Heart right ventricle (tissue), 16 donors: ENCODE measurements around the gene NCCRP1. TPM values are rescaled to one million over a fixed set of nuclear protein-coding genes. Genes with fewer than 3 reads are reported as not detected.
"Not testable (repeated sequence)": the region's sequence is repeated elsewhere in the genome, so short reads cannot be mapped to it uniquely, and the experiment has no call there.

Source experiments
- ATAC-seq, 8 donors: fragments of 200-7000 bp; cut with Tn5 transposase; one replicate each; pipeline ENCODE4 v1.9.1; 2020; ENCODE audit warnings: mild to moderate bottlenecking in 8 of 8, moderate library complexity in 8 of 8, moderate number of reproducible peaks in 1 of 8
- DNase-seq, 2 donors: peaks; one replicate each; pipeline ENCODE4 v3.0.0-alpha.2; 2020
- H3K27ac ChIP-seq, 10 donors: fragments of 200-600 bp; sonication (generic) in 2 of 10; one replicate each; pipeline versions ENCODE4 v1.5.0 to v1.8.0; 2020 to 2022; ENCODE audit warnings: mild to moderate bottlenecking in 3 of 10
- H3K27me3 ChIP-seq, 7 donors: fragments of 200-600 bp; one replicate each; pipeline ENCODE4 v1.8.0; 2021 to 2022; ENCODE audit warnings: mild to moderate bottlenecking in 2 of 7
- H3K36me3 ChIP-seq, 9 donors: fragments of 200-600 bp; sonication (generic) in 1 of 9; one replicate each; pipeline versions ENCODE4 v1.5.0 to v1.8.0; 2020 to 2022; ENCODE audit warnings: mild to moderate bottlenecking in 2 of 9
- H3K4me1 ChIP-seq, 9 donors: fragments of 200-600 bp; sonication (generic) in 1 of 9; one replicate each; pipeline versions ENCODE4 v1.5.0 to v1.8.0; 2020 to 2022; ENCODE audit warnings: mild to moderate bottlenecking in 4 of 9
- H3K4me3 ChIP-seq, 10 donors: fragments of 200-600 bp; sonication (generic) in 2 of 10; one replicate each; pipeline versions ENCODE4 v1.5.0 to v1.8.0; 2020 to 2022; ENCODE audit warnings: mild to moderate bottlenecking in 7 of 10, moderate library complexity in 2 of 10
- H3K9me3 ChIP-seq, 11 donors: fragments of 200-600 bp in 10 of 11; sonication (generic) in 2 of 11; one replicate each; pipeline versions ENCODE4 v1.5.0 to v1.8.0; 2013 to 2022; ENCODE audit warnings: mild to moderate bottlenecking in 2 of 11, control low read depth in 1 of 11, moderate library complexity in 1 of 11
- WGBS, 2 donors: extraction: QIAGEN DNeasy Blood & Tissue Kit; methylation state at CpG; one replicate each; pipeline ENCODE4 v1.1.7; 2013; ENCODE audit warnings: inconsistent platforms in 1 of 2; 5-methylcytosine and 5-hydroxymethylcytosine counted together
- intact Hi-C, 10 donors: fragments of 100-400 bp; cut with DNase I; formaldehyde crosslinking; loops; one replicate each; pipeline versions ENCODE4 v1.11.1 to v1.14.2; 2022
- polyA plus RNA-seq, 2 donors: library from polyadenylated mRNA; stranded (reverse); fragments of 200-250 nt; gene quantifications; one replicate each; pipeline ENCODE4 v1.2.3, GENCODE V29; 2013
- total RNA-seq, 10 donors: library from RNA; stranded (reverse); fragmentation: NEBNext Ultra II Directional in 3 of 10; extraction: Animal tissue kit (Norgen Biotek cat#: 25700) in 3 of 10; gene quantifications; one replicate each; pipeline versions ENCODE4 v1.2.1 to v1.2.4, GENCODE V29; 2021 to 2023
- TF ChIP-seq, protein P1 (sequence below), 9 donors: fragments of 200-600 bp; sonication (generic) in 2 of 9; IDR thresholded peaks; one replicate each; pipeline versions ENCODE4 v1.5.0 to v1.8.0; 2021 to 2022; ENCODE audit warnings: antibody characterized with exemption in 9 of 9, mild to moderate bottlenecking in 5 of 9, moderate library complexity in 1 of 9
- donor health status: Arrhythmogenic right ventricular cardiomyopathy.
- donor health status: ischemic (EF 13 %, LVEDD 7.1; RV severe dilation, severe dysfunction).
- donor health status: healthy with polysubstance abuse.
- donor health status: DM: no; HTN: yes; CAD: no.
- donor health status: DM: no; HTN: no; CAD: no.
- donor health status: ischemic (EF 25% LVEDD 6.9; RV normal size, moderate dysfunction).
- donor health status: ischemic (EF 25% LVEDD 5.7; RV mildly dilated, moderate dysfunction).
- donor health status: healthy.
- donor health status: DM: yes; HTN: yes; CAD: no.
- donor health status: Ischemic cardiomyopathy.
- donor health status: ischemic (EF 35%, LVEDD 5.7; RV mildly dilated, moderate dysfunction).
- donor health status: nonischemic (EF 11% LVEDD 7.7; RV severe dilation, severe dysfunction).
- donor health status: DM: yes; HTN: yes; CAD: no.
- donor health status: PGD.
- donor health status: ischemic (EF 29% LVEDD 5.4; RV normal size, mild dysfunction).
- donor health status: nonischemic (EF 23%, LVEDD 6.1; RV moderate dilation, normal function).

The NCCRP1 gene
- total and polyA plus RNA-seq, 12 donors, result 0.03 TPM; not detected in 11

- ATAC-seq (no peak), DNase-seq (no peak)
- WGBS, 2 donors, result 83 to 86% methylated on average over 15 of the region's 15 CpGs
- intact Hi-C loops, result loop anchor here in 1 of 10 donors (10.0 kb wide), 1 partner anchor 106 kb away; the partner anchor contains the start of gene LRFN1
- TF ChIP-seq, protein P1, sequence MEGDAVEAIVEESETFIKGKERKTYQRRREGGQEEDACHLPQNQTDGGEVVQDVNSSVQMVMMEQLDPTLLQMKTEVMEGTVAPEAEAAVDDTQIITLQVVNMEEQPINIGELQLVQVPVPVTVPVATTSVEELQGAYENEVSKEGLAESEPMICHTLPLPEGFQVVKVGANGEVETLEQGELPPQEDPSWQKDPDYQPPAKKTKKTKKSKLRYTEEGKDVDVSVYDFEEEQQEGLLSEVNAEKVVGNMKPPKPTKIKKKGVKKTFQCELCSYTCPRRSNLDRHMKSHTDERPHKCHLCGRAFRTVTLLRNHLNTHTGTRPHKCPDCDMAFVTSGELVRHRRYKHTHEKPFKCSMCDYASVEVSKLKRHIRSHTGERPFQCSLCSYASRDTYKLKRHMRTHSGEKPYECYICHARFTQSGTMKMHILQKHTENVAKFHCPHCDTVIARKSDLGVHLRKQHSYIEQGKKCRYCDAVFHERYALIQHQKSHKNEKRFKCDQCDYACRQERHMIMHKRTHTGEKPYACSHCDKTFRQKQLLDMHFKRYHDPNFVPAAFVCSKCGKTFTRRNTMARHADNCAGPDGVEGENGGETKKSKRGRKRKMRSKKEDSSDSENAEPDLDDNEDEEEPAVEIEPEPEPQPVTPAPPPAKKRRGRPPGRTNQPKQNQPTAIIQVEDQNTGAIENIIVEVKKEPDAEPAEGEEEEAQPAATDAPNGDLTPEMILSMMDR (IDR thresholded peaks at IDR 0.05), result no peak
- no peak overlapping the region for H3K4me3 ChIP-seq
- H3K4me1 ChIP-seq, result no peaks in the 10 kb centered on the region
- no peaks in the 10 kb centered on the region for H3K36me3 ChIP-seq
- no peak overlapping the region for H3K27ac ChIP-seq
- H3K9me3 ChIP-seq, result peaks cover 0 to 27% (median 4%) of the 10 kb centered on the region in 11 donors
- peaks cover 0 to 80% (median 67%) of the 10 kb centered on the region in 7 donors for H3K27me3 ChIP-seq
Measured at GRCh38 chr19:39218230-39219007, 21.7 kb downstream of the NCCRP1 start.

GRCh38 chr19:39219108-39219507 is 22.3 kb downstream of the NCCRP1 start:
- H3K36me3 ChIP-seq, H3K4me1 ChIP-seq, DNase-seq, H3K4me3 ChIP-seq, ATAC-seq, H3K27ac ChIP-seq: not testable (repeated sequence)
- Histone ChIP-seq H3K9me3 (peaks cover 0 to 27% (median 4%) of the 10 kb centered on the region in 11 donors), H3K27me3 (peaks cover 0 to 79% (median 67%) of the 10 kb centered on the region in 7 donors)
- intact Hi-C loops, result loop anchor here in 1 of 10 donors (10.0 kb wide), 1 partner anchor 106 kb away; the partner anchor contains the start of gene LRFN1
- WGBS, 2 donors, result 69 to 72% methylated on average over 10 of the region's 10 CpGs

DNA sequence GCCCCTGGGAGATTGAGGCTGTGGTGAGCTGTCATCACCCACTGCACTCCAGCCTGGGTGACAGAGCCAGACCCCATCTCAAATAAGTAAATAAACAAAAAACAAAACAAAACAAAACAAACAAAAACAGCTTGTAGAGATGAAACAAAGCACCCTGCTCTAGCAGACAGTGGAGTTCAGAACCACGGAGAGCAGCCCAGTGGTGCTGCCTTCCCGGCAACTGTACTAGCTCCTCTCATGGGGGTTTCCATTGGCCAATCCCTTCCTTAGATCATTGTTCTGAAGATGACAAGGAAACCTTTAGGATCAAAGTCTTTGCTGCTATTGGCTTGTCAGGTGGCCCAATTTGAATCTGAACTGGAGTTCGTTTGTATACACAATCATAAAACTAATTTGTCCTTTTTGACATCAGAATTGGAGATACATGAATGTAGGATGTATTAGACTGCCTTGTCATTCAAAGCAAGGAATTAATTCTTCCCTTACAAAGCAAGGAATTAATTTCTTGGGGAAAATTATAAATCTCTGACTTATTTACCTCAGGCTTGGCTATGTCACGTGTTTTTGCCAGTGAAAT is 27.0 kb downstream of the NCCRP1 start:
- H3K9me3 ChIP-seq, result no peaks in the 10 kb centered on the region
- TF ChIP-seq, protein P1 (IDR thresholded peaks at IDR 0.05), result no peak
- ATAC-seq, result no peak
- H3K36me3 ChIP-seq, result no peaks in the 10 kb centered on the region
- H3K27me3 ChIP-seq, result peaks cover 0 to 75% (median 52%) of the 10 kb centered on the region in 7 donors
- no peaks in the 10 kb centered on the region for H3K4me1 ChIP-seq
- intact Hi-C loops, result no loop called here
- no peak overlapping the region for H3K27ac ChIP-seq
- DNase-seq, result no peak
- H3K4me3 ChIP-seq, result no peak overlapping the region
- 16 to 25% methylated on average over 4 of the region's 4 CpGs for WGBS, 2 donors

DNA sequence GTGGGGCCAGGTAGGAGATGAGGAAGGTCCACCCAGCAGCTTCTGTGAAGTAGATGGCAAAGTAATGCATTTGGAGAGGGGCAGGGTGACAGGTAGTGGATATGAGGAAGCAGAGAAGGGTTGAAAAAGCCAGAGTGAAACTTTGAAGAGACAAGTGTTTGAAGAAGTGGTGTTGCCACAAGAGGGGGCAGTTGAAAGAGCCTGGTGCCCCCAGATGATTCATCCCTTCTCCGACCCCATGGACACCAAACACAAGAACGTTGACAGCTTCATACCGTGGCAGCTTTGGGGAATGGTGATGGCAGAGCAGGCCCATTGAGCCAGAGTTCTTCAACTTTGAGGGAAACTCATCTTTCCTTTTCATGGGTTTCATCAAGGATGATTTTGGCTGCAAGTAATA is 28.1 kb downstream of the NCCRP1 start:
- WGBS, 2 donors, result 25 to 26% methylated on average over 3 of the region's 3 CpGs
- ATAC-seq (no peak), DNase-seq (no peak)
- no peak overlapping the region for H3K4me3 ChIP-seq
- H3K27me3 ChIP-seq, result peaks cover 0 to 75% (median 47%) of the 10 kb centered on the region in 7 donors
- TF ChIP-seq, protein P1 (IDR thresholded peaks at IDR 0.05), result no peak
- intact Hi-C loops, result no loop called here
- H3K27ac ChIP-seq, result no peak overlapping the region
- no peaks in the 10 kb centered on the region for H3K9me3 ChIP-seq
- H3K36me3 ChIP-seq, result no peaks in the 10 kb centered on the region
- H3K4me1 ChIP-seq, result no peaks in the 10 kb centered on the region
